ENCODE results near the gene LCN15. TPM values are rescaled to one million over a fixed set of nuclear protein-coding genes. Genes with fewer than 3 reads are reported as not detected.

Gene LCN15
- total and polyA plus RNA-seq, 2 of the 4 experiments (the other 2 are of a cell fraction): not detected

DNA sequence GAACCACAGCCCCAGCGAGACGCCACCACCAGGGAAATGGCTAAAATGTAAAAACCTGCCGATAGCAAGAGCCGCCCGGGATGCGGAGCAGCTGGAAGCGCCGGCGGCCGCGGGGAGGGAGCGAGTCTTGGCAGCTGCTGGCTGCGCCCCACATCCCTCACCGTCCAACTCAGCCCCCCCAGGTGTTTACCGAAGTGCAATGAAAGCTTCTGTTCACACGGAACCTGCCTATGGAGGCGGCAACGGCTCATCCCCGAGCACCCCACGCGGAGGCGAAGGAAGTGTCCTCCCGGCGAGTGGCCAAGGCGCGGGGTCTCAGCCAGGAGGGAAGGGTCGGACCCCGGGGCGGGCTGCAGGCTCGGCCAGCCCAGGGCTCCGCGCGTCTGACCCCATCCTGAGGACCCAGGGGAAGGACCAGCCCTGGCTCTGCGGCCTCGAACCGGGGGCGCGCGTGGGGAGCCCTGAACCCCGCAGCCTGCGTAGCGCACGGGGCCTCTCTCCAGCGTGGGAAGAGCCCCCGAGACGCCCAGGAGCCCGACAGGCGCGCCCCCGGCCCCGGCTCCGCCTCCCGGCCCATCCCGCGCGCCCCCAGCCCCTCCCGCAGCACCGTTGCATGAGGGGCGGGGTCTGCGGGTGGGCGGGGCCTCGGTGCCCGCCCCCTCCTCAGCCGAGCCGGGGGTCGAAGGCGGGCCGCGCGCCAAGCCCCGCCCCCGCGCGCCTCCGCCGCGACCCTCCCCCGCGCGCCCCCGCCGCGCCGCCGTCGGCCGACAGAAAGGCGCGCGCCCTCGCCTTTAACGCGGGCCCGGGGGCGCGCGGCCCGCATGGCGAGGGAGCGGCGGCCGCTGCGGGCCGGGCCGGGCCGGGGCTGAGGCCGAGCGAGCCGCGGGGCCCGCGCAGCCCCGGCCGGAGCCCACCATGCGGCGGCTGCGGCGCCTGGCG is 52.3 kb downstream of the LCN15 start, which contains the start of gene DIPK1B:
DIPK1B (plus strand) TSS at position 822 of the 939 bp plus-strand sequence; CDS start at position 916, 94 bp downstream.
- Histone ChIP-seq H3K36me3 (ENCODE audit: control insufficient read depth, insufficient read depth, low read length) (no peaks in the 10 kb centered on the region), H3K18ac (ENCODE audit: low read depth, low read length) (no peak within 1 kb of the TSS), H3K9me1 (ENCODE audit: insufficient read depth, low read length) (no peaks in the 10 kb centered on the region), H4K8ac (ENCODE audit: low read depth in 2 of 2, low read length in 2 of 2) (no peak within 1 kb of the TSS), H2BK15ac (ENCODE audit: low read depth, low read length) (no peak within 1 kb of the TSS), H2AK9ac (replicated peaks; ENCODE audit: low read depth, low read length, poor library complexity) (peak within 1 kb of the TSS; percentile 42), H2AFZ (replicated peaks; ENCODE audit: low read length, poor library complexity) (peak within 1 kb of the TSS; percentile 81), H2BK5ac (ENCODE audit: low read depth, low read length, poor library complexity, severe bottlenecking) (no peak within 1 kb of the TSS), H2AK5ac (ENCODE audit: low read depth, low read length) (no peak within 1 kb of the TSS), H3K4me3 (ENCODE audit: insufficient read depth, low read depth, low read length) (peak within 1 kb of the TSS; percentile 48), H3K23ac (ENCODE audit: low read depth, low read length) (no peak within 1 kb of the TSS; the same call in 1 of the 2 replicates), H4K20me1 (ENCODE audit: insufficient read depth, low read length) (no peaks in the 10 kb centered on the region), H3K9ac (ENCODE audit: low read depth, low read length) (peak within 1 kb of the TSS; percentile 2; the same call in 1 of the 2 replicates), H3K14ac (replicated peaks; ENCODE audit: low read depth, low read length) (no peak within 1 kb of the TSS), H3K9me3 (ENCODE audit: control insufficient read depth, insufficient read depth, low read length) (no peaks in the 10 kb centered on the region), H4K5ac (ENCODE audit: low read depth, low read length) (no peak within 1 kb of the TSS), H3K4me2 (ENCODE audit: low read depth, low read length) (peak within 1 kb of the TSS; percentile 39; the same call in 1 of the 2 replicates), H2BK20ac (ENCODE audit: low read depth, low read length) (no peak within 1 kb of the TSS), H2BK120ac (ENCODE audit: low read depth, low read length) (no peak within 1 kb of the TSS), H3K56ac (ENCODE audit: extremely low read depth, insufficient read depth, low read length) (no peak within 1 kb of the TSS), H3K27me3 (ENCODE audit: control insufficient read depth, insufficient read depth, low read length) (peaks cover 17% of the 10 kb centered on the region), H4K91ac (ENCODE audit: insufficient read depth, low read depth, low read length) (no peak within 1 kb of the TSS), H3K79me1 (ENCODE audit: low read depth in 1 of 2, low read length in 2 of 2) (no peaks in the 10 kb centered on the region), H3K4ac (ENCODE audit: low read depth, low read length) (no peak within 1 kb of the TSS), H3K4me1 (ENCODE audit: control insufficient read depth, insufficient read depth, low read length) (peaks cover 1% of the 10 kb centered on the region; the same call in 1 of the 2 replicates), H3K27ac (ENCODE audit: insufficient read depth, low read length) (no peak within 1 kb of the TSS)
- intact Hi-C loops (cut with micrococcal nuclease): no loop called here
- CTCF ChIA-PET: no interaction called here
- no TSS peak for BruUV-seq (replicated peaks)
- POLR2A ChIA-PET (ENCODE audit: unreplicated experiment): no interaction called here
- dilution Hi-C loops (cut with HindIII; ENCODE audit: low sequenced_read_pairs, unreplicated experiment): no loop called here
- peak; percentile 36 for ATAC-seq (ENCODE audit: low read depth)
- in situ Hi-C loops (cut with MboI; ENCODE audit: low sequenced_read_pairs): no loop called here
- TF ChIP-seq MAFK (IDR thresholded peaks at IDR 0.05; ENCODE audit: low read depth, low read length) (no peak), SMC3 (IDR thresholded peaks at IDR 0.05; ENCODE audit: low read depth, low read length) (no peak), MXI1 (IDR thresholded peaks at IDR 0.05; ENCODE audit: borderline replicate concordance, low read depth, low read length) (no peak), CTCF (conservative IDR thresholded peaks at IDR 0.05; ENCODE audit: low read depth, low read length) (no peak), BHLHE40 (IDR thresholded peaks at IDR 0.05; ENCODE audit: low read depth, low read length) (no peak)
- no peak for DNase-seq
- 4% methylated on average over 59 of the region's 119 CpGs; no CpG with 5 or more reads in 1 of the 2 experiments for WGBS, 2 experiments (ENCODE audit: extremely low coverage in 2 of 2, insufficient read length in 1 of 2)

Data from IMR-90 (cell line).